GM19238 (cell line): ENCODE data around the gene CNEP1R1.

Experiments
- DNase-seq: peaks from one replicate; pipeline ENCODE4 v3.0.0; 2011; ENCODE audit warnings: low spot score; ENCODE audit not compliant: insufficient read length

CNEP1R1 gene

GRCh38 chr16:50065241-50065623, 40.2 kb downstream of the CNEP1R1 start:
- no peak for DNase-seq

GRCh38 chr16:50065624-50066481, 40.8 kb downstream of the CNEP1R1 start, which contains the start of gene HEATR3:
TSS of gene HEATR3 (plus strand) at chr16:50065970. CDS start at chr16:50066132, 162 bp downstream.
- peak; percentile 82 for DNase-seq

- no peak for DNase-seq
These were observed 41.7 kb downstream of the CNEP1R1 start for GRCh38 chr16:50066482-50067289.

- peak; percentile 16 for DNase-seq
These were observed 42.3 kb downstream of the CNEP1R1 start for GRCh38 chr16:50067290-50067853.

GRCh38 chr16:50068550-50068949, 43.5 kb downstream of the CNEP1R1 start:
- no peak for DNase-seq

- DNase-seq = no peak
These were observed 44.0 kb downstream of the CNEP1R1 start for GRCh38 chr16:50069060-50069459.

GRCh38 chr16:50071075-50071671, 46.1 kb downstream of the CNEP1R1 start:
- no peak for DNase-seq

GRCh38 chr16:50072730-50073129, 47.7 kb downstream of the CNEP1R1 start:
- no peak for DNase-seq

- no peak for DNase-seq
These were observed 54.5 kb downstream of the CNEP1R1 start for GRCh38 chr16:50079397-50080140.

GRCh38 chr16:50081428-50082018, 56.5 kb downstream of the CNEP1R1 start:
- no peak for DNase-seq

GRCh38 chr16:50083996-50084395, 59.0 kb downstream of the CNEP1R1 start:
- DNase-seq = no peak

- no peak for DNase-seq
These were observed 61.2 kb downstream of the CNEP1R1 start for GRCh38 chr16:50086176-50086575.
